IPS DF 6.9 (cell line): ENCODE data around the gene PDK2.
"Not testable (repeated sequence)": the region's sequence is repeated elsewhere in the genome, so short reads cannot be mapped to it uniquely, and the experiment has no call there.

ENCODE experiments used
- DNase-seq: peaks from one replicate; pipeline ENCODE4 v3.0.0-alpha.2; 2013; ENCODE audit warnings: low read depth, low spot score
- H3K27ac ChIP-seq: one replicate; pipeline ENCODE4 v1.5.1; 2013; ENCODE audit warnings: low read length, control low read depth
- H3K27me3 ChIP-seq: 2 replicates; pipeline ENCODE4 v1.6.1; 2013; ENCODE audit warnings: mild to moderate bottlenecking, low read length; ENCODE audit not compliant: control insufficient read depth, insufficient read depth
- H3K36me3 ChIP-seq: 2 replicates; pipeline ENCODE4 v1.6.1; 2013; ENCODE audit warnings: low read length; ENCODE audit not compliant: control insufficient read depth, insufficient read depth
- H3K4me1 ChIP-seq: 2 replicates; pipeline ENCODE4 v1.6.1; 2013; ENCODE audit warnings: low read length; ENCODE audit not compliant: control insufficient read depth, insufficient read depth
- H3K4me3 ChIP-seq: 2 replicates; pipeline ENCODE4 v1.5.1; 2013; ENCODE audit warnings: mild to moderate bottlenecking, low read length
- H3K9me3 ChIP-seq: 2 replicates; pipeline ENCODE4 v1.6.1; 2013; ENCODE audit warnings: low read length, inconsistent platforms; ENCODE audit not compliant: control insufficient read depth, insufficient read depth
- WGBS: extraction: QIAGEN DNeasy Blood & Tissue Kit; methylation state at CpG from one replicate; pipeline ENCODE4 v1.1.7; 2013; ENCODE audit warnings: mixed read lengths, missing lambda C conversion rate; ENCODE audit not compliant: insufficient read length, insufficient coverage; 5-methylcytosine and 5-hydroxymethylcytosine counted together

PDK2 gene

DNA sequence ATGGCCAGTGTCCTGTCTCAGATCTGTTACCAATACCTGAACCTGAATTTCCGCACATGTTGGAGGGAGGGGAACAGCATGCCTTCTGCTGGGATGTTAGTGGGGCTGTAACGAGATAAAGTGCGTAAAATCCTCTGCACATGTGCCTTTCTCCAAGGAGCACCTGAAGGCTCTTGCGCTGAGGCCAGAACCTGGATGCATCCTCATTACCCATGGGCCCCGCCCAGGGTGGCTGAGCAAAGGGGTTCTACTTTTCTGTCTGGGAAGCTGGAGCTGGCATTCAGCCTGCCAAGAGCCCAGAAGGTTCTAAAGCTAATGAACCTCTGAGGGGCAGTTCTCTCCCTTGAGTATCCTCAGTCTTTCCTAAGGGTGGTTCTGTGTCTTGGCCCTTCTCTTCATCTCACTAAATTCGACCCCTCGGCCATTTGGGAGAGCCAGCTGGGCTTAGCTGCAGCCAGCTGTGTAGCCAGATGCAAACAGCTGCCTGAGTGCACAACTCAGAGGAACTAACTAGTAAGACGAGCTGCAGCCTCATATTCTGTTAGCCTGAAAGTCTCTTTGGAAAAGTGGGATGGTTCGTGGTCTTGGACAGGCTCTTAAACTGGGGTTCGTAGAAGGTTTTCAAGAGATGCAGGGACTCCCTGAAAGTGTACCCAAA lies 36.7 kb upstream of the PDK2 start:
- peaks cover 1% of the 10 kb centered on the region; the same call in 1 of the 2 replicates for H3K4me1 ChIP-seq
- no peak overlapping the region for H3K27ac ChIP-seq
- H3K4me3 ChIP-seq: no peak overlapping the region
- no peaks in the 10 kb centered on the region for H3K27me3 ChIP-seq
- H3K9me3 ChIP-seq: no peaks in the 10 kb centered on the region
- DNase-seq: no peak
- H3K36me3 ChIP-seq: no peaks in the 10 kb centered on the region
- no CpG with 5 or more reads among the region's 10 CpGs for WGBS

DNA sequence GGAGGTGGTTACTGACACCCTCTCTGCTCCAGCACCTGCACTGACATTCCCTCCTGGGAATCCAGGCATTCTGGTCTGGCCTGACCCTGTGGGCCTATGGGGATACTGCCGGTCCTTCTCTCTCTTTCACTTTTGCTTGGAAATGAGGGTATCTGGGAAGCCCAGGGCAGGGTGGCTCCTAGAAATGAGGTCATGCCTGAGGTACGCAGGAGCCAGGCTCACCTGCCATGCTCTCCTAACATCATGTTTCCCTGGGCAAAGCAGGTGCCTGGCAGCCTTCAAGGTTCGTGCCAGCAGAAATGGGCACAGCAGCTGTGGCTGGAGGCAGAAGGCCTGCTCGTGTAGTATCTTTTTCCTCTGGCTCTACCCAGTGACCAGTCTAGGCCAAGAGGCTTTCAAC lies 35.9 kb upstream of the PDK2 start:
- Histone ChIP-seq H3K4me3 (no peak overlapping the region), H3K27me3 (no peaks in the 10 kb centered on the region), H3K9me3 (no peaks in the 10 kb centered on the region), H3K4me1 (peaks cover 1% of the 10 kb centered on the region; the same call in 1 of the 2 replicates), H3K27ac (no peak overlapping the region), H3K36me3 (no peaks in the 10 kb centered on the region)
- no CpG with 5 or more reads among the region's 4 CpGs for WGBS
- no peak for DNase-seq

DNA sequence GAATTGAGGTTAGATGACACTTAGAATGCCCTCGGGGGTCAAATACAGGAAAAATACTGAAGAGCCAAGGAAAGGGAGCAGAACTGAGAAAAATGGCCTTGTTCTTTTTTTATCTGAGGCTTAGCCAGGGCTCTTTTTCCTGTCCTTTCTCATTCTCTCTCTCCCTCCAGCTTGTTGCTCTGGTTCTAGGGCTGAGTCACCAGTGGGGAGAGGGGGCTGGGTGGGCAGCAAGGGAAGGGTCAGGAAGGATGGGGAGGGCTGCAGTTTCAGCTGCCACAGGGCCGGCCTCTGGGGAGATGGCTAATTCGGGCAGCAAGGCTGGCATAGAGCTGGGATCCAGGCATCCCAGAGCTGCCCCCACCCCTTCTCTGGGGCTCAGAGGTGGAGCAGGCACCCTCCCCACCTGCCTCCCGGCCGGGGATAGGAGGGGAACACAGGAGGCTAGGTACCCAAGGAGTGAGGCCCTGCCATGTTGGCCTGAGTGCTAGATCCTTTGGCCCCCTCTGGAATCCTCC lies 35.3 kb upstream of the PDK2 start:
- H3K9me3 ChIP-seq: no peaks in the 10 kb centered on the region
- no peak for DNase-seq
- H3K27ac ChIP-seq: no peak overlapping the region
- H3K36me3 ChIP-seq: no peaks in the 10 kb centered on the region
- H3K4me1 ChIP-seq: peaks cover 1% of the 10 kb centered on the region; the same call in 1 of the 2 replicates
- H3K4me3 ChIP-seq: no peak overlapping the region
- no CpG with 5 or more reads among the region's 5 CpGs for WGBS
- H3K27me3 ChIP-seq: no peaks in the 10 kb centered on the region

DNA sequence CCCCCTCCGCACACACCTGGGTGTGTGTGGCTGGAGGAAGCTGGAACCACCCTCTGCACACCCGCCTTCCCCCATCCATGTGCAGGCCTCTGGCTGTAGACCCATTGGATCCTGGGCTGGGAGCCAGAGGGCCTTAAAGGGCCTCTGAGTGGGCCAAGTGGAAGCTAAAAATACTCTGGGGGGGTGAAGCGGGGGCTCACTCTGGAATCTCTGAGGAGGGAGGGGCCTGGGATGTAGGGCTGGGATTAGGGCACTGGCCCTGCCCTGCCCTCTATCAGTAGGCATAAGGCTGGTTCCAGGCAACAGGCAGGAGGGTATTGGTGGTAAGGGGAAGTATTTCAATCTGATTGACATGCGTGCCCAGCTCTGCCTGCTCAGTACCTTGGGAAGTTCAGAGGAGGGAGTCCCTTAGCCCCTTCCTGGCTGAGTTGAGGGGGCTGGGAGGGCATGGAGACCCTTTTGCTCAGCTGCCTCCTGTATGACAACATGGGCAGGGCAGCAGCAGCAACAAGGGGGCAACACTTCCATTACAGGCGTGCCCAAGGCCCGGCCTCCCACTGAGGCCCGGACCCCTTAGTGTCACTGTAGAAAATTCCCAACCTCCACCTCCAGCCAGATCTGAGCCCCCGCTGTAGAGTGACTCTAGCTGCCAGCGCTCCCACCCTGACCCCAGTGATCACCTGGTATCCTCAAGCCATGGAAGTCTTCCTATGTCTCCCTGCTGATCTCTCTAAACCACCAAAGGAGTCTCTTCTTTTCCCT lies 34.0 kb upstream of the PDK2 start:
- no peak for DNase-seq
- no peaks in the 10 kb centered on the region for H3K27me3 ChIP-seq
- no CpG with 5 or more reads among the region's 9 CpGs for WGBS
- no peaks in the 10 kb centered on the region for H3K36me3 ChIP-seq
- H3K27ac ChIP-seq: no peak overlapping the region
- H3K4me3 ChIP-seq: no peak overlapping the region
- peaks cover 1% of the 10 kb centered on the region; the same call in 1 of the 2 replicates for H3K4me1 ChIP-seq
- no peaks in the 10 kb centered on the region for H3K9me3 ChIP-seq

DNA sequence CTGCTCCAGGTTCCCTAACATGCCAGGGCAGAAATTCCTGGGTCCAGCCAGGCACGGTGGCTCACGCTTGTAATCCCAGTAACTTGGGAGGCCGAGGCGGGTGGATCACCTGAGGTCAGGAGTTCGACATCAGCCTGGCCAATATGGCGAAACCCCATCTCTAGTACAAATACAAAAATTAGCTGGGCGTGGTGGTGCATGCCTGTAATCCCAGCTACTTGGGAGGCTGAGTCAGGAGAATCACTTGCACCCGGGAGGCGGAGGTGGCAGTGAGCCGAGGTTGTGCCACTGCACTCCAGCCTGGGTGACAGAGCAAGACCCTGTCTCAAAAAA lies 33.5 kb upstream of the PDK2 start:
- not testable (repeated sequence) for H3K27me3 ChIP-seq, H3K4me1 ChIP-seq, H3K27ac ChIP-seq, H3K4me3 ChIP-seq, H3K9me3 ChIP-seq, DNase-seq, H3K36me3 ChIP-seq
- no CpG with 5 or more reads among the region's 10 CpGs for WGBS

DNA sequence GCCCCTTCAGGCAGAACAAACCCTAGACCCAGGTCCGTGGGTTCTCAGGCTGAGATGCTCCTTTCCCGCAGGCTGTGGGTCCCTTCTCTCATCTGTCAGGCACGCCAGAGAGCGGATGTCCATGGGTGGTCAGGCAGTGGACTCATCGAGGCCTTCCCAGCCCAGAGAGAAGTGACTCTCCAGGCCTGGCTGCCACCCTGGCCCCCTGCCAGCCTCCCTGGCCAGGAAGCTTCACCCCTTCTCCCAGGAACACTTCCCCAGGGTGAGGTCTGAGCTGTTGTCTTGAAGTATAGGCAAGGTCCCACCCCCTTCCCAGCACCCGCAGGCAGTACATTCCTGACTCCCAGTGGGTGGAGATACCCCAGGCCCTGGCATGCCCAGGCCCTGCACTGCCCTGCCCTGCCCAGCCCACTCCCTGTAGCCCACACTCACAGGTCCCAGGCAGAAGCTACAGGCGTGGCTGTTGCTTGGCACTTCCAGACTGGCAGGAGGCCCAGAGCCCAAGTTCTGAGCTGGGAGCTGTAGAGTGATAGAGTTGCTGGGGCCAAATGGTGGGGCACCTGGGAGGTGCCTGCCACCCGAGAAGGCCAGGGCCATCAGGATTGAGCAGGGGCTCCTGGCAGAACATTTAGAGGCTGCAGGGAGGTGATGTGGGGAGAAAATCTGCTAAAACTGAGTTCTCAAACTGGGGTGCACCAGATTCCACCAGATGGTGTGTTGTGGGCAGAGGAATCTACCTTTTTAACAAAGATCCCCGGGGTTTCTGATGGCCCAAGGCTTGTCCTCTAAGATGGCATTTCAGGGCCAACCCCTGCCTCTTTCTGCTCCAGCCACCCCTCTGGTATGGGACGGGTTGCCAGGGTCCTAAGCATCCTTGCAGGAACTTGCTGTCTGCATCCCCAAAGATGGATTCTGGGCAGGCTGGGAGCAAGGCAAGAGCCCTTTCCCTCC lies 32.6 kb upstream of the PDK2 start:
- Histone ChIP-seq H3K9me3 (no peaks in the 10 kb centered on the region), H3K27ac (no peak overlapping the region), H3K4me3 (no peak overlapping the region), H3K4me1 (0 out of 2 replicates have a peak, but pooled peaks cover 1% of the 10 kb centered on the region), H3K36me3 (no peaks in the 10 kb centered on the region), H3K27me3 (no peaks in the 10 kb centered on the region)
- WGBS: no CpG with 5 or more reads among the region's 10 CpGs
- DNase-seq: no peak

DNA sequence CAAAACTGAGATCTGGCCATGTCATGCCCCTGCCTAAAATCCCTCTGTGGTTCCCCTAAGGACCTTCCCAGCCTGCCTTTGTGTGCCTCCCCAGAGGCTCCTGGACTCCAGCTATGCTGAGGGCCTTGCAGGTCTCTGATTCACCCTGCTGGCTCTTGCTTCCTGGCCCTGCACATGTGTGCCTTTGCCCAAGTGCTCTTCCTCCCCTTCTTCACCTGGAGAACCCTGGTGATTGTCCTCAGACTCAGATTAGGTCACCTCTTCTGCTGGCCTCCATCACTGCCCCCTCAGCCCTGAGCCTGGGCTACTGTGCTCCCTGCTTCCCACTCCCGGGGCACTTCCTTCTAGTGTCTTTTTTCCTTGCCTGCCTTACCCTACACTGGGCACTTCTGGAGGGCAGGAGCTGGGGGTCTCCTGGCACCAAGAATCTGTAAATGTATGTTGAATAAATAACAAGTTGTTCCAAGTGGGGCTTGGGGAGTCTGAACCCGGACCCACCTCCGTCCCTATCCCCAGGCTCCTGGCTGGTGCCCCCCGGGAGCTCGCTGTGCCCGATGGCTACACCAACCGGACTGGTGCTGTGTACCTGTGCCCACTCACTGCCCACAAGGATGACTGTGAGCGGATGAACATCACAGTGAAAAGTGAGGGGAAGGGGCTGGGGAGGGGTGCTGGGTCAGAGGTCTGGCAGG lies 31.4 kb upstream of the PDK2 start:
- Histone ChIP-seq H3K27me3 (no peaks in the 10 kb centered on the region), H3K9me3 (no peaks in the 10 kb centered on the region), H3K4me1 (0 out of 2 replicates have a peak, but pooled peaks cover 1% of the 10 kb centered on the region), H3K4me3 (no peak overlapping the region), H3K27ac (no peak overlapping the region), H3K36me3 (no peaks in the 10 kb centered on the region)
- DNase-seq: no peak
- no CpG with 5 or more reads among the region's 8 CpGs for WGBS

DNA sequence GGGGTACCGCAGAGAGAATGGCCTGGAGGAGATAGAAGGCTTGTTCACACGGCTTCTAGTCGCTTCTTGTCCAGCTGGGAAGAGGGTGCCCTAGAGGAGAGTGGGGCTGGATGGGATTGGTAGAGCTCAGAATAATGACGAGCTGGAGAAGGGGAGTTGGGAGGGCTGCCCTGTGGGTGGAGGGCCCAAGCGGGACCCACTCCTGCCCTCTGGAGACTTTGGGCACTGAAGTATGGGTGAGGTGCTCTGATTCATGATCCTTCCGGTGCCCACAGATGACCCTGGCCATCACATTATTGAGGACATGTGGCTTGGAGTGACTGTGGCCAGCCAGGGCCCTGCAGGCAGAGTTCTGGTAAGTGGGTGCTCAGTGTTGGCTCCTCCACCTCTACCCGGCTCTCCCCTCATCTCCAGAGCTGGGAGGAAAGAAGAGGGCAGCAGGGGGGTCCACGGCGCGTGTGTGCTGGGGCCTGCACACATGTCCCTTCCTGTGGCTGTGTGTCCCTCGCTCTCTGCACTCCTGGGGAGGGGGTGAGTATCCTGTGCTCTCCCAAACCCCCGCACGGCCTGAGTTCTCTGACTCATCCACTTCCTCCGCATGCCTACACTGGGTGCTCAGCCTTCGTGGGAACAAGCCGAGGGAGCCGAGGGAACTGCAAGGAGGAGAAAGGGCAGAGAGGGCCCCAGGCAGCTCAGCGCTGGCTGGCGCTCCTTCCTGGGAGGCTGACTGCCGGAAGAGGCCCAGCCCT lies 30.7 kb upstream of the PDK2 start:
- H3K27ac ChIP-seq: no peak overlapping the region
- no CpG with 5 or more reads among the region's 20 CpGs for WGBS
- no peaks in the 10 kb centered on the region for H3K27me3 ChIP-seq
- H3K4me3 ChIP-seq: no peak overlapping the region
- H3K36me3 ChIP-seq: no peaks in the 10 kb centered on the region
- no peaks in the 10 kb centered on the region for H3K9me3 ChIP-seq
- DNase-seq: no peak
- H3K4me1 ChIP-seq: 0 out of 2 replicates have a peak, but pooled peaks cover 1% of the 10 kb centered on the region

DNA sequence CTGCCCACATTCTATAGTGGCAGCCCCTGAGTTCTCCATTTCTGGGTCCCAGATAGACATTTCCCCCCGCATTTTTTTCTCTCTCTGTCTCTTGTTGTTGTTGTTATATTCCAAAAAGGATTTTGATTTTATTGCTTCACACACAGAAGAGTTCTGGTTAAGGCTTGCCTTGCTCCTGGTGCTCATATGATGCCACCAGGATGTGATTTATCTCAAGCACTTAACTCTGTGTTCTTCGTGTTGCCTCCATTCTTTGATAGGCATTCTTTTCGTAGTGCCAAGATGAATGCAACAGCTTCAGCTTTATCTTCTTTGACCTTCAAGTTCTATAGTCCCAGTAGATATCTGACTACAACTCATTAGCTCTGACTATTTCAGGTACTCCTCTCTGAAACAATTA lies 30.1 kb upstream of the PDK2 start:
- no peaks in the 10 kb centered on the region for H3K36me3 ChIP-seq
- H3K27ac ChIP-seq: no peak overlapping the region
- H3K9me3 ChIP-seq: no peaks in the 10 kb centered on the region
- H3K4me1 ChIP-seq: 0 out of 2 replicates have a peak, but pooled peaks cover 1% of the 10 kb centered on the region
- no peak overlapping the region for H3K4me3 ChIP-seq
- no CpG with 5 or more reads among the region's 3 CpGs for WGBS
- H3K27me3 ChIP-seq: no peaks in the 10 kb centered on the region
- no peak for DNase-seq
